KOPT-K1 (cell line): ENCODE results near the gene HUNK.

ENCODE experiments used
- H3K27ac ChIP-seq: fragments of 200-600 bp; sonication (generic); 2 replicates; pipeline ENCODE4 v1.5.1; 2016; ENCODE audit warnings: antibody characterized with exemption, mild to moderate bottlenecking, low read depth, low read length; ENCODE audit not compliant: poor library complexity, severe bottlenecking
- H3K36me3 ChIP-seq: fragments of 200-600 bp; sonication (generic); 2 replicates; pipeline ENCODE4 v1.5.1; 2017; ENCODE audit warnings: antibody characterized with exemption, mild to moderate bottlenecking, low read length, moderate library complexity; ENCODE audit not compliant: insufficient read depth
- H3K9me3 ChIP-seq: fragments of 200-600 bp; sonication (generic); 2 replicates; pipeline ENCODE4 v1.5.1; 2017; ENCODE audit warnings: antibody characterized with exemption, low read length, mild to moderate bottlenecking; ENCODE audit not compliant: insufficient read depth, poor library complexity, severe bottlenecking

The HUNK gene

GRCh38 chr21:31993826-31994825, 121.3 kb downstream of the HUNK start:
- Histone ChIP-seq H3K9me3 (no peaks in the 10 kb centered on the region), H3K36me3 (no peaks in the 10 kb centered on the region), H3K27ac (no peak overlapping the region)

- H3K9me3 ChIP-seq: no peaks in the 10 kb centered on the region
- H3K36me3 ChIP-seq: no peaks in the 10 kb centered on the region
- H3K27ac ChIP-seq: no peak overlapping the region
Observed at GRCh38 chr21:31997191-31997590, 124.4 kb downstream of the HUNK start.

- Histone ChIP-seq H3K27ac (no peak overlapping the region), H3K9me3 (no peaks in the 10 kb centered on the region), H3K36me3 (no peaks in the 10 kb centered on the region)
Observed at GRCh38 chr21:31999810-32000468, 127.1 kb downstream of the HUNK start.

- Histone ChIP-seq H3K27ac (no peak overlapping the region), H3K9me3 (no peaks in the 10 kb centered on the region), H3K36me3 (no peaks in the 10 kb centered on the region)
Observed at GRCh38 chr21:32001390-32001789, 128.6 kb downstream of the HUNK start.

- H3K27ac ChIP-seq: no peak overlapping the region
- no peaks in the 10 kb centered on the region for H3K36me3 ChIP-seq
- H3K9me3 ChIP-seq: no peaks in the 10 kb centered on the region
Observed at GRCh38 chr21:32003411-32003810, 130.6 kb downstream of the HUNK start.

- Histone ChIP-seq H3K36me3 (no peaks in the 10 kb centered on the region), H3K9me3 (no peaks in the 10 kb centered on the region), H3K27ac (no peak overlapping the region)
Observed at GRCh38 chr21:32004291-32004690, 131.5 kb downstream of the HUNK start.

- H3K9me3 ChIP-seq: peaks cover 7% of the 10 kb centered on the region
- no peak overlapping the region for H3K27ac ChIP-seq
- H3K36me3 ChIP-seq: no peaks in the 10 kb centered on the region
Observed at GRCh38 chr21:32007456-32007855, 134.6 kb downstream of the HUNK start.

GRCh38 chr21:32008714-32009113, 135.9 kb downstream of the HUNK start:
- H3K27ac ChIP-seq: no peak overlapping the region
- H3K9me3 ChIP-seq: peaks cover 7% of the 10 kb centered on the region
- H3K36me3 ChIP-seq: no peaks in the 10 kb centered on the region

- no peaks in the 10 kb centered on the region for H3K36me3 ChIP-seq
- H3K27ac ChIP-seq: no peak overlapping the region
- peaks cover 7% of the 10 kb centered on the region for H3K9me3 ChIP-seq
Observed at GRCh38 chr21:32009263-32009662, 136.4 kb downstream of the HUNK start.

- no peaks in the 10 kb centered on the region for H3K36me3 ChIP-seq
- H3K27ac ChIP-seq: no peak overlapping the region
- peaks cover 7% of the 10 kb centered on the region for H3K9me3 ChIP-seq
Observed at GRCh38 chr21:32015461-32016139, 142.8 kb downstream of the HUNK start.

GRCh38 chr21:32018381-32018780, 145.6 kb downstream of the HUNK start:
- no peaks in the 10 kb centered on the region for H3K9me3 ChIP-seq
- H3K27ac ChIP-seq: no peak overlapping the region
- H3K36me3 ChIP-seq: no peaks in the 10 kb centered on the region

GRCh38 chr21:32020564-32020963, 147.7 kb downstream of the HUNK start:
- Histone ChIP-seq H3K9me3 (no peaks in the 10 kb centered on the region), H3K27ac (no peak overlapping the region), H3K36me3 (no peaks in the 10 kb centered on the region)

GRCh38 chr21:32021319-32021994, 148.6 kb downstream of the HUNK start:
- Histone ChIP-seq H3K27ac (no peak overlapping the region), H3K9me3 (no peaks in the 10 kb centered on the region)

GRCh38 chr21:32022146-32022545, 149.3 kb downstream of the HUNK start:
- Histone ChIP-seq H3K27ac (no peak overlapping the region), H3K36me3 (no peaks in the 10 kb centered on the region), H3K9me3 (no peaks in the 10 kb centered on the region)

More at GRCh38 chr21:32021319-32021994, 148.6 kb downstream of the HUNK start:
- H3K36me3 ChIP-seq: no peaks in the 10 kb centered on the region
